DND-41 (cell line): ENCODE measurements around the gene PC.
A peak's percentile ranks its signal among the peaks of the same experiment; 100 is the strongest.

Source experiments
- ATAC-seq: fragments of 200-7000 bp; cut with Tn5 transposase; 3 replicates; pipeline ENCODE4 v1.9.1; 2021; ENCODE audit warnings: low read depth; ENCODE audit not compliant: insufficient read depth
- DNase-seq: peaks from one replicate; pipeline ENCODE4 v3.0.0-alpha.2; 2020
- H2AFZ ChIP-seq: 2 replicates; pipeline ENCODE4 v1.6.0; 2012; ENCODE audit warnings: low read depth, low read length
- H3K27ac ChIP-seq: 2 replicates; pipeline ENCODE4 v1.5.1; 2012; ENCODE audit warnings: low read length, inconsistent platforms
- H3K27me3 ChIP-seq: fragments of 200-600 bp; sonication (generic); 2 replicates; pipeline ENCODE4 v1.6.0; 2012; ENCODE audit warnings: low read length, mild to moderate bottlenecking, inconsistent platforms; ENCODE audit not compliant: insufficient read depth, poor library complexity
- H3K36me3 ChIP-seq: 2 replicates; pipeline ENCODE4 v1.5.1; 2012; ENCODE audit warnings: low read length, inconsistent platforms; ENCODE audit not compliant: insufficient read depth
- H3K4me1 ChIP-seq: 2 replicates; pipeline ENCODE4 v1.5.1; 2012; ENCODE audit warnings: mild to moderate bottlenecking, low read length; ENCODE audit not compliant: insufficient read depth
- H3K4me2 ChIP-seq: 2 replicates; pipeline ENCODE4 v1.6.0; 2012; ENCODE audit warnings: mild to moderate bottlenecking, moderate library complexity, low read length, inconsistent platforms; ENCODE audit not compliant: insufficient read depth
- H3K4me3 ChIP-seq, 2 experiments: fragments of 200-600 bp in 1 of 2; shearing (Covaris generic) in 1 of 2; 2 replicates each; pipeline ENCODE4 v1.5.1; 2012 to 2016; ENCODE audit warnings: inconsistent platforms in 2 of 2, low read length in 2 of 2, mild to moderate bottlenecking in 2 of 2, low read depth in 1 of 2, moderate library complexity in 1 of 2
- H3K79me2 ChIP-seq: 2 replicates; pipeline ENCODE4 v1.6.0; 2012; ENCODE audit warnings: low read length, inconsistent platforms; ENCODE audit not compliant: insufficient read depth
- H3K9ac ChIP-seq: 2 replicates; pipeline ENCODE4 v1.6.0; 2012; ENCODE audit warnings: low read depth, mild to moderate bottlenecking, inconsistent platforms, low read length, moderate library complexity
- H3K9me3 ChIP-seq: 2 replicates; pipeline ENCODE4 v1.5.1; 2012; ENCODE audit warnings: low read length, moderate library complexity, mild to moderate bottlenecking, inconsistent platforms; ENCODE audit not compliant: insufficient read depth, severe bottlenecking
- H4K20me1 ChIP-seq: 2 replicates; pipeline ENCODE4 v1.6.0; 2012; ENCODE audit warnings: low read length; ENCODE audit not compliant: insufficient read depth
- CTCF ChIP-seq: IDR thresholded peaks from 2 replicates; pipeline ENCODE4 v1.5.1; 2012; ENCODE audit warnings: borderline replicate concordance, low read length, moderate library complexity, mild to moderate bottlenecking; ENCODE audit not compliant: poor library complexity, severe bottlenecking; ENCODE audit errors: extremely low read depth
- EZH2 ChIP-seq: IDR thresholded peaks from 3 replicates; pipeline ENCODE4 v1.6.1; 2012; ENCODE audit warnings: borderline replicate concordance, low read depth, mild to moderate bottlenecking, moderate library complexity, low read length, inconsistent platforms; ENCODE audit not compliant: severe bottlenecking

PC gene

GRCh38 chr11:66881927-66882452 lies 76.2 kb downstream of the PC start:
- Histone ChIP-seq H3K36me3 (no peaks in the 10 kb centered on the region), H3K9ac (no peak overlapping the region), H3K4me2 (no peak overlapping the region), H3K9me3 (no peaks in the 10 kb centered on the region), H3K27ac (peak overlapping the region; percentile 80), H3K4me1 (peaks cover 36% of the 10 kb centered on the region), H4K20me1 (peaks cover 7% of the 10 kb centered on the region; the same call in 1 of the 2 replicates), H3K79me2 (no peaks in the 10 kb centered on the region), H2AFZ (no peak overlapping the region), H3K27me3 (no peaks in the 10 kb centered on the region), H3K4me3 (no peak overlapping the region)
- TF ChIP-seq CTCF (no peak), EZH2 (no peak)
- DNase-seq (no peak), ATAC-seq (no peak)

- no peak for DNase-seq
- Histone ChIP-seq H3K9me3 (no peaks in the 10 kb centered on the region), H3K27me3 (no peaks in the 10 kb centered on the region), H3K9ac (peak overlapping the region; percentile 39), H3K27ac (peak overlapping the region; percentile 80), H3K79me2 (no peaks in the 10 kb centered on the region), H2AFZ (0 out of 2 replicates have a peak overlapping the region, but pooled peaks have one; percentile 65), H3K4me2 (peak overlapping the region; percentile 64), H3K4me3 (peak overlapping the region in 1 of 2 experiments; percentile 40; a peak in 1 of 4 replicates), H3K36me3 (no peaks in the 10 kb centered on the region), H3K4me1 (peaks cover 36% of the 10 kb centered on the region), H4K20me1 (peaks cover 7% of the 10 kb centered on the region; the same call in 1 of the 2 replicates)
- no peak for ATAC-seq
- TF ChIP-seq EZH2 (no peak), CTCF (peak; percentile 25)
Measured at GRCh38 chr11:66881451-66881835, 76.7 kb downstream of the PC start.

- H3K4me2 ChIP-seq, result peak overlapping the region; percentile 64
- H3K9ac ChIP-seq, result peak overlapping the region; percentile 39
Measured at GRCh38 chr11:66880496-66881450, 77.4 kb downstream of the PC start.

More at GRCh38 chr11:66880496-66881450, 77.4 kb downstream of the PC start:
- Histone ChIP-seq H2AFZ (peak overlapping the region; percentile 65), H3K9me3 (no peaks in the 10 kb centered on the region), H3K4me3 (peak overlapping the region in 1 of 2 experiments; percentile 40; a peak in 2 of 4 replicates), H3K4me1 (peaks cover 36% of the 10 kb centered on the region), H3K79me2 (no peaks in the 10 kb centered on the region), H3K27me3 (no peaks in the 10 kb centered on the region), H4K20me1 (peaks cover 7% of the 10 kb centered on the region; the same call in 1 of the 2 replicates), H3K27ac (peak overlapping the region; percentile 80), H3K36me3 (no peaks in the 10 kb centered on the region)
- peak; percentile 92 for ATAC-seq
- DNase-seq, result peak; percentile 86
- no peak for TF ChIP-seq EZH2
- peak; percentile 43 for TF ChIP-seq CTCF
